Islet precursor cell (in vitro differentiated cells): Measurements from ENCODE around the gene ANGPTL5.
A peak's percentile ranks its signal among the peaks of the same experiment; 100 is the strongest.
"Not testable (repeated sequence)": the region's sequence is repeated elsewhere in the genome, so short reads cannot be mapped to it uniquely, and the experiment has no call there.

ENCODE experiments used
- DNase-seq: peaks from one replicate; pipeline ENCODE4 v3.0.0-alpha.2; 2018

ANGPTL5 gene

DNA sequence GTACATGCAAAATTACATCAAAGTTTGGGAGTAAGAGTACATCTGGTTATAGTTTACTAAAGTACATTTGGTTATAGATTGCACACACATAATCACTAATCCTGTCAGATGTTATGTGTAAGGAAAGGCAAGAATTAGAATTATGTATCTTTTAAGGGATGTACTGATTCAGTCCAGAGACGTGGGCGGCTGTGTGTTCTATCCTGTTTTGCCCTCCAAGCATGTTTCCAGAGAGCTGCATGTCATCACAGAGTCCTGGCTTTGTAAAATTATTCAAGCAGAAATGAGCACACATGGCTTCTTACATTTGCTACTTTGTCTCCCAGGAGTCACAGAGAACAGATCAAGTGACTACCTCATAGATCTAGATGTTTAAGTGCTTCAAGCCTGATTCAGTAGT is 34.7 kb downstream of the ANGPTL5 start:
- no peak for DNase-seq

DNA sequence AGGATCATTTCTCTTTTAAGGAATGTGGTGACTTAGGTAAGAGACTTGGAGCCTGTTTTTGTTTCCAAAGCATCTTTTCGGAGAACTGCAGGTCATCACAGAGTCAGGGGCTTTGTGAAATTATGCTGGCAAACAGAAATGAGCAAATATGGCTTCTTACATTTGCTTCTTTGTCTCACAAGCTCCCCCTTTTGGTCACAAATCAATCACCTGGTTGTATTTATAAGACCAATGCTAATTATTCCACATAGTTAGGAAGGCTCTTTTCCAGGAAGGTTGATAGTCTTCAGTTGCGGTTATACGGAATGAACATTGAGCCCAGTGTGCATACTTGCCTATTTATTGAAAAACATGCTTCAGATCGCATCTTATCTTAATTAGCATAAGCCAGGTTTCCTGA is 36.1 kb downstream of the ANGPTL5 start:
- no peak for DNase-seq

DNA sequence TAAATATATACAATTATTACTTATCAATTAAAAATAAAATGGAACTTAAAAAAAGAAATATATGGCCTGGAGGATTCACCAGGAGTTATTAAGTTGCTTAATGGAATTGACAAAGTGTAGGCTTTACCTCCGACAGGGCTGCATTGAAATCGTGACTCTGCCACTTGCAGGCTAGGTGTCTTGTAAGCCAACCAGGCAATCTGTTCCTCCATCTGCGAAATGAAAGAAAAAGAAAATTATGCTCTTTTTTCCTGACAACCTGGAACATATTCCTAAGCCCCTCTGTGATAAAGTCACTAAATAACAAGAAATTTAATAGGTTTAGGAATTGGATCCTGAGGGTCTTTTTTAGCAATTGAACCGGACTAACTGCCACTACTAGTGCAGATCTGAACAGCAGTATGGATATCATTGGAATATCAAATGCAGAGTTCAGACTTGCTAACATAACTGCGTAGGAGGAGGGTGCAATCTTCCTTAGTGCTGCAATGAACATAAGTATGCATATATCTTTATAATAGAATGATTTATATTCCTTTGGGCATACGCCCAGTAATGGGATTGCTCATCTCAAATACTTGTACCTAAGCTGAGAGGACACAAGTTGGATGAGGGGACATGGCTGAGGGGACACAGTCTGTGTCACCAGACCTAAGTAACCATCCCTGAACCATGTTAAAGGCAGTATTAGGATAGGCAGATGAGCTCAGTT is 44.0 kb downstream of the ANGPTL5 start:
- no peak for DNase-seq

DNA sequence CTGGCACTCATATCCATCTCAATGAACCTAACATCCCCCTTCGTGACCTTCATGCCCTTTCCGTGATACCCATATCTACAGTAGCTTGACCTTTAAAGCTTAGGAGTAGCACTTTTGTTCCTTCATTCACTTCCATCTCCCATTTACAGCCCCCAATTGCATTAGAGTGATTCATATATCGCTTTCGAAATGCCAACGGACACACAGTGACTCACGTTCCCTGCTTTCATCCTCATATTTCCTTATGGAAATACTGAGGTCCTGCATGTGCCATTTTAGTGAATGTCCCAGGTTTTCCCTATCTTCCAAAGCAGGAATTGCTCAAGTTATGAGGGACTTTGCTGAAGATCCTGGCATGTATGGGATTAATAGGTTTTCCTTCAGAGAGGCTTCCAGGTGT is 45.8 kb downstream of the ANGPTL5 start:
- DNase-seq: no peak

DNA sequence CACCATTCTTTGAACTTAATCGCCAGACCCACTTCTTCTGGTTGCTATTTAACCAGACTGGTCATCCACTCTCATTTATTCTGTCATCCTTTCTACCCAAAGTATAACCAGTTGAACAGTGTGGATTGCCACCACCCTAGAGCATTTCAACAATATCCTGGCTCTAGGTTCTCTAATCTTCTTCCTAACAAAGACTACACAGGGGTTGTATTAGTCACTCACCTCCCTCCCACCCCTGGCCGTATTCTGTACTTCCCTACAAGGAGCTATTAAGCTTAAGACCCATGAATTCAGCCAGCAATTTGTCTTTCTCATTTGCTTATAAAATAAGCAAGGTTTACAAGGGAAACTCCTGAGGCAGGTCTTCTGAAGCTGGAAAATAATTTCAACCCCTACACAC is 48.4 kb downstream of the ANGPTL5 start:
- DNase-seq: no peak

DNA sequence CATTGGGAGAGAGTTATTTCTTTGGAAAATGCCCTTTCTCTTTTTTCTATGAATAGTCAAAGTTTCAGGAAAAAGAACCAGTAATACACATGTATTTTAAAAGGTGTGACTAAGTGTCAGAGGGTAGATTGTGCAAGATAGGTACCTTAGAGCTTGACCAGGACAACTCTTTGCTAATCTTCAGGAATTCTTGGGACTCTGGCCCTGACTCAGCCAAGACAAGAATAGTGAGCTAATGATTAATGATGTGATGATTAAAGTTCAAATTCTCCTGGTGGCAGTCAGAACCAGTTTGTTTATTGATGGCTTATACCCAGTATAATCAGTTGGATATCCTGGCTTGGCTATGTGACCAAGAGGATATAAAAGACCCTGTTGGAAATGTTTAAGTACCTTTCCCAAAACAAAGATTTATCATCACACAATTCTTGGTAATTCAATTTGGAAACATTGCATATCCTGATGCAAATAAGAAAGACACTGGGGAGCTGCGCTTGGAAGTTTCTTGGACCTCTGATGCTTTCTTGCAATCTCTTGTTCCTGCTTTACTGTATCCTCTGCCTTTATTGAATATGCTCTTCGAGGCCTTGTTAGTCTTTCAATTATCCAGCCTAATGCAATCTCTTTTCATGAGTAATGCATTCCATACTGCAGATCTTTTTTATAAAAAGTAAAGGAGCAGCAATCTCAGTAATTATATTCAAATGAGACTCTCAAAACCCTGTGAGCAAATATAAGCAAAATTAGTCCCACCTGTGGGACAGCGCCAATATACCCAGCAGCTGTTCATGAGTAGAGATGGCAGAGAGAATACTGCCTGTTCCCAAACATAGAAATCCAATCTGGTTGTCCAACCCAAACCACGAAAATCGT is 49.5 kb downstream of the ANGPTL5 start:
- DNase-seq: peak; percentile 58

DNA sequence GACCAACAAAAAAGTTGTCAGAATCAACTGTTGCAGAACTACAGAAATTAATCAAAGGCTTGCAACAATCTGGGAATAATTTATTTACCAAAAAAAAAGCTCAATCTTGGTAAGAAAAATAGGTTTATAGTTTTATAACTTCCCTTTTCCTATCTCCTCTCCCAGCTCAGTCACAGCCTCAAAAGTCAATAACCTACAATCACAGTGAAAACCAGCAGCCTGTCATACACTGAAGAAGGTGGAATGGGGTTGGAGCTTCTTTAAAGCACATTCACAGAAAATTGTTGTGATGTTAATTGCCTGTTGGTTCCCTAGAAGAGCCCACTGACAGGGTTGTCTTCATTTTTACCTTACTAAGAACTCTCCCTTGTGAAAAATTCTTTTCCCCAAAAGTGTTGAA is 52.2 kb downstream of the ANGPTL5 start:
- DNase-seq: no peak

DNA sequence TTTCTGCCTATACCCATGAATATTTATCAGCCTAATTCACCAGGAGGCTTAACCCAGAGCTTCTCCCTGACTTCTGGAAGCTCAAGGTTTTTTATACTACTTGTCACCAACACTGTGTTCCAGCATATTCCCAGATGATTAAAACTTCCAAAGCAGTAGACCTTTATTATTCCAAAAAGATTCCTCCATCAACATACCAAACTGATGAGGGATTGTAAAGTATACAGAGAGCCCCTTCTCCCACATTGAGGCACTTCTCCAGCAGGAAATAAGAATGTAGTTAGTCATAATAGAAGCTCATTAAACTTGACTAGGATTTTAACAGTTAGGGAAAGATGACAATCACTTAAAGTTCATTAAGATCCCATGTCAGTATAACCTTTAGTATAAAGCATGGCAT is 53.0 kb downstream of the ANGPTL5 start:
- no peak for DNase-seq

DNA sequence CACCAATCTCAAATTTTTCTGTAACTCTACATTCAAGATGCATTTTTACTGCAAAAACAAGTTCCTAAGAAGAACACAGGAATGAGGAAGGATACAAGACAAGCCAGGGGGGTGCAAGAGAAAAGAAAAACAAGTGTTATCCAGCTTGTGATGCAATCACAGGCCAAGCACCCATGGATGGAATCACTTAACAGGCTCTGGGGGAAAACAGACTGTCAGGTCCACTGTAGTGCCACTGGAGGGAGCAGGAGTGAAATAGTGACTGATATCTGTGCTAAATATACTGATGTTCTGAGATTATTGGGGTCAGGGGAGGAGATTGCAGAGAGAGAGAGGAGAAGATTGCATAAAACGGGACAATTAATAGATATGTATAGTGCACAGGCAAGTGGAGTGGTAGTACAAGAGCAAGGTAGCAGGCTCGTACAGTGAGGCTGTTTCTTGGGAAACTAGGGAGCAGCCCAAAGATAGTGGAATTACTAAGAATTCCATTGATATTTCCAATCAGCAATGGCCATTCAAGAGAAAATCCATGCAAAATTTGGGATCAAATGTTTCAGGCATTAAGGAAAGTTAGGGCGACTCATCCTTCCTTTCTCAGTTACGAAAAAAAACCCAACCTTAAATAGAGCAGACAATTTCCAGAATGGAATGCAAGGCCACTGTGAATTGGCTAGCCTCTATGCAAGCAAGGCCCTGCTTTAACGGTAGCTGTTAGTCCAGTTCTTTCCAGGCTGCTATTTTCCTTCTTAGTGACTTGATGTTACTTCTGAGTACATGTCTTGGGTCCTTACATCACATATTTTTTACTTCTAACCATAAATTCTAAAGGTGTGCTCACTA is 53.7 kb downstream of the ANGPTL5 start:
- peak; percentile 73 for DNase-seq

DNA sequence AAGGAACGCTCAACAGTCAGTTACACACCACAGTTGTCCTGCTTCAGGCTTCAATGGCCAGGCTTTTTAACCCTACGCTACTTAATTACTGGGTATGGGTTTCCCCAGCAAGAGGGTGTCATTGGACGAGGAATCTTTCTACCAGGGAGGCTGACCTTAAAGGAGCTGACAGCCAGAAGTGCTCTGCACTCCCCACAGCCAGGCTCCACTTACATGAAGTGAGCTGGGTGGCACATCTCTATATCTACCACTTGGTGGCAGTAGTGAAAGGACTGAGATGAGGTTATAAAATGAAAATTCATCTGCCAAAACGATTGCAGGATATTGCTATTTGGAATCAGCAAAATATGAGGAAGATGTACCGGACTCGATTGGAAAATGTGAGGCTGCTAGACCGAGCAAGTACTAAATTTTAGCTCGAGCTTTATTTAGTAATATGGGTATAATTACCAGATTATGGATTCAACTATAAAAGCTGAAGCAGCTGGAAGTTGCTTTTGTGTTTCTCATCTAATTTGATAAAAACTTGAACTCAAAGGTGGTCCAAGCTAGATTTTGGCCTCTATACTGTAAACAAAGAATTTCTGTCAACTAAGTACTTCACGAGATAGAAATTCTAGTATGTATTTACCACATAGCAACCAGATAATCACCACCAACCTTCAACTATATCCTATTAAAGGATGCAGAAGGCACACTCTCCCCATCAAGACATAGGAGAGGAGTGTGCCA is 55.5 kb downstream of the ANGPTL5 start:
- peak; percentile 83 for DNase-seq

DNA sequence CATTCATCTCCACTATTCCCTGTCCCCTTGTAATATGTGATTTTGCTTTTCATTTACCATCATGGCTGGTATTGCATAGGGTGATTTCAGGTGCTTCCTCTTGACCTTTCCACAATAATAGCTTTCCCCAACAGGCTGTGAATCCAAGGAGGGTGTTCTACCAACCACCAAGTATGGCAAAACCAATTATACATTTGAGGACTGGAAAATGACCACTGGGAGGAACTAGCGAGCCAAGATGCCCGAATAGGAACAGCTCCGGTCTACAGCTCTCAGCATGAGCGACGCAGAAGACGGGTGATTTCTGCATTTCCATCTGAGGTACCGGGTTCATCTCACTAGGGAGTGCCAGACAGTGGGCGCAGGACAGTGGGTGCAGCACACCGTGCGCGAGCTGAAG is 64.1 kb downstream of the ANGPTL5 start:
- DNase-seq: not testable (repeated sequence)

DNA sequence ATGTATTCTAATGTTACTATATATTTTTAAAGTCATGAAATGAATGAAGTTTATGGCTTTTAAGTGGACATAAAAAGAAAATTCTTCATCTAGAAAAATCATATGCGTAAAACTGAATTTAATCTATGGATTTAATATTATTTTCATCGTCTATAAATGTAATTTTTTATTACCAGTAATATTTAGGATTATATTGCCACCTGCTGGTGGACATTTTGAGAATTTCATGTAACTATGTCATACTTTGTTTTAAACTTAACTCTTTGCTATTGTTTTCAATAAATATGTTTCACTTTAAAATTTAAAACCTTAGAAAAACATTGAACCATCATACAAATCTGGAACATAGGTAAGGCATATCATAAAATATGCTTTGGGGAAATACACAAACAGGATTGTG is 68.1 kb downstream of the ANGPTL5 start:
- DNase-seq: no peak

DNA sequence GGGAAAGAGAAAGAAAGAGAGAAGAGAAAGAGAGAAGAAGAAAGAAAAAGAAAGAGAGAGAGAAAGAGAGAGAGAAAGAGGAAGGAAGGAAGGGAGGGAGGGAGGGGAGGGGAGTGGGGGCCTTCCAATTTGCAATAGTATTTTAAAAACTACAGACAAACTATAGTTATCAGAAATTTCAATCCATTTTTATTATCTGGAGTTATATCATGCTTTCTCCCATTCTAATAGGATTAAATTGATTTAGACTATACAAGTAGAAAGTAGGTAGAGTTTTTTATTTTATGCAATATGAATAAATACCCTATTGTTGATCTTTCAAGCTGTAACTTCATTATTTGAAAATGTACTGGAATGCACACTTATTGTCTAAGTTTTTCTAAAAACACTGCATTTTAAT is 71.7 kb downstream of the ANGPTL5 start:
- DNase-seq: no peak

DNA sequence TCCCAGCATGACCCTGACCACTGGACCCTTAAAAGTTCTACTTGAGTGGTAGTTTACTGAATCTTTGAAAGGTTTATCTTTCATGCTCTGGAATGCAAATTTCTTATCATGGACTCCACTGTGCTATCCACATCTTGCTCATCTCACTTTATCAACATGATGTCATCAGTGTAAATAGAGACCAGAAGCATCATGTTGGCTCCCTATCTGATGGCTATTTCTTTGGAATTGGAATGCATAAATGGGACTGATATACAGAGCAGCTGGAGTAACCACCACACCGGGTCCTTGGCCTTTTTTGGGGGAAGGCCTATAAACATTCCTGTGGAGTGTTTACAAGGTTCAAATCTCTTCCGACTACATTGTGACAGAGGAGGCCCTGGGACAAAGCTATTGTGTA is 75.6 kb downstream of the ANGPTL5 start:
- DNase-seq: no peak
